ENCODE results near the gene PPFIBP2. TPM values are rescaled to one million over a fixed set of nuclear protein-coding genes. Genes with fewer than 3 reads are reported as not detected.

Gene PPFIBP2
- total and polyA plus RNA-seq, 2 of the 13 experiments (the other 11 are each of a cell fraction or from before 2014, with no cell fraction given) = 15.0 to 52.5 TPM

DNA sequence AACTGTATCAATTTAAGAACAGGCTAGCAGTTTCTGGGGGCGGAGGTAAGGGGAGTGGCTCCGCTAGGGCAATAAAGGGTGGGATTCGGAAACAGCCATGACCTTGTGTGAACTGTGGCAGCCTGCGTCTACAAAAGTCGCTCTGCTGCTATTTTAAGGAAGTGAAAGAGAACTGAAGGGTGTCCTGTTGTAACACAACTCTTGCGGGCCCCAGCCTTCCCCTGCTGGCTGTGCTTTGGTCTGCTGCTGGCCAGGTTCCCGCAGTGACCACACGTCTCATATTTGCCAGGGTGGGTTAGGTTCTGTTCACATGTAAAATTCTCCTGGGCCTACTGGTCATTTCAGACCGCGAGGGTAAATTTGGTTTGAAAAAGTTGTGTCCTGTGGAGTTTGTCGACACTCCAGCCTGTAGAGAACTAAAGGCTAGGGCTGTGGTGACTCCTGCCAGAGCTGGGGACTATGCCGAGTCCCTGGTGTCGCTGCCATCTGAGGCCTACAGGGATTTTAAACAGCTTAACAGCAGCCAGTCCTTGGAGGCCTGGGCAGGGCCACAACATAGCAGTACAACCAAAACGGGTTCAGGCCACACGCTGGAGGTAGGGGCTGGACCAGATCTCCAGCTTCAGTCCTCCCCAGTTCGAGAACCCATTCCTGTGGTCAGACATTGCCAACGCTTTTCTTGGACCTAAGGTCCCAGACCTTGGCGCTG lies 1.1 kb upstream of the PPFIBP2 start (continued):
- TF ChIP-seq CBX1 (IDR thresholded peaks at IDR 0.05; ENCODE audit: low read depth) (no peak), ZKSCAN1 (IDR thresholded peaks at IDR 0.05; ENCODE audit: low read length) (no peak), ZBTB38 (CRISPR knock-in tag; IDR thresholded peaks at IDR 0.05) (no peak), GABPA (IDR thresholded peaks at IDR 0.05; ENCODE audit: low read depth, low read length) (no peak), GABPA (CRISPR knock-in tag; IDR thresholded peaks at IDR 0.05; ENCODE audit: low read depth) (no peak)
- TF ChIP-seq, protein P1, sequence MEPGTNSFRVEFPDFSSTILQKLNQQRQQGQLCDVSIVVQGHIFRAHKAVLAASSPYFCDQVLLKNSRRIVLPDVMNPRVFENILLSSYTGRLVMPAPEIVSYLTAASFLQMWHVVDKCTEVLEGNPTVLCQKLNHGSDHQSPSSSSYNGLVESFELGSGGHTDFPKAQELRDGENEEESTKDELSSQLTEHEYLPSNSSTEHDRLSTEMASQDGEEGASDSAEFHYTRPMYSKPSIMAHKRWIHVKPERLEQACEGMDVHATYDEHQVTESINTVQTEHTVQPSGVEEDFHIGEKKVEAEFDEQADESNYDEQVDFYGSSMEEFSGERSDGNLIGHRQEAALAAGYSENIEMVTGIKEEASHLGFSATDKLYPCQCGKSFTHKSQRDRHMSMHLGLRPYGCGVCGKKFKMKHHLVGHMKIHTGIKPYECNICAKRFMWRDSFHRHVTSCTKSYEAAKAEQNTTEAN (CRISPR knock-in tag; conservative IDR thresholded peaks at IDR 0.05) = no peak

DNA sequence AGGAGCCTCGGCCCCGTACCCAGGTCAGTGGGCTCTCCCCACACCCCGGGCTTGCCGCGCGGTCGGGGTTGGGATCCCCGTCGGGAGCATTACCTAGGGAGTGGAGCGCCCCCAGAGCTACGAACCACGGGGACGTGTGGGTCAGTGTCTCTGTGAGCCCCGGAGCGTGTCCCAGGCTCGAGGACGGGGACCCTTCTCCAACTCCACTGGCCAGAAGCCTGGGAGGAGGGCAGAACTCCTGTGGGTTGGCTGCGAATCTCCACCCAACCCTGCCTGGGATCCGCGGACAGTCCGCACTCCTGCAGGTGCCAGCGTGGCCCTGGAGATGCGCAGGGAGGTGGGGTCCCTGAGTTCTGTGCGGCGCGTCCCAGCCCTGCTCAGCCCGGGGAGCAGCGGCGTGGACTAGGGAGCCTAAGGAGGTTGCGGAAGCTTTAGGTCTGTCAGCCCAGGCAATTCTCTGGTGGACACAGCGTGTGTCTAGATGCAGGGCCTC lies 346 bp downstream of the PPFIBP2 start:
- H3K36me3 ChIP-seq (replicated peaks in 1 of 2; ENCODE audit: control insufficient read depth in 1 of 2, insufficient read depth in 2 of 2, low read length in 2 of 2) = no peaks in the 10 kb centered on the region
- no CpG with 5 or more reads among the region's 31 CpGs for WGBS (ENCODE audit: low lambda C conversion rate)
- ATAC-seq (peak; percentile 59), DNase-seq (ENCODE audit: low spot score) (no peak), FAIRE-seq (no peak)
- no peaks in the 10 kb centered on the region for H3K9me3 ChIP-seq (ENCODE audit: low read length)
- no peak overlapping the region for H2AFZ ChIP-seq (ENCODE audit: low read length)
- CTCF ChIA-PET (ENCODE audit: low intra/inter-chr PET ratio, low total read pairs) = interaction anchor here (1.6 kb wide), 1 partner anchor 143 kb away, joined by 7 read pairs; no protein-coding TSS in a partner anchor
- no peaks in the 10 kb centered on the region; a peak in 2 of 5 replicates for H3K27me3 ChIP-seq (ENCODE audit: control insufficient read depth in 1 of 2, insufficient read depth in 2 of 2, low read length in 2 of 2)
- H3K4me2 ChIP-seq (ENCODE audit: low read depth, low read length) = peak overlapping the region; percentile 92
- H3K4me1 ChIP-seq (ENCODE audit: insufficient read depth, low read length) = peaks cover 48% of the 10 kb centered on the region
- peaks cover 2% of the 10 kb centered on the region for H3K79me2 ChIP-seq (ENCODE audit: insufficient read depth, low read length)
- peak overlapping the region; percentile 62 for H3K27ac ChIP-seq (ENCODE audit: extremely low read length, insufficient read depth, low read length)
- no TSS peak for BruUV-seq (replicated peaks)
- H4K20me1 ChIP-seq (ENCODE audit: insufficient read depth, low read length) = no peaks in the 10 kb centered on the region
- H3K4me3 ChIP-seq (replicated peaks in 1 of 3; ENCODE audit: insufficient read depth in 1 of 3, low read depth in 2 of 3, low read length in 3 of 3) = peak overlapping the region; percentile 65 to 93 (median 72)
- in situ Hi-C loops (cut with HindIII; ENCODE audit: extremely low pct_ligation_motif_present, low pct_unique_long_range_greater_than_20kb) (no loop called here), intact Hi-C loops (cut with micrococcal nuclease; ENCODE audit: unreplicated experiment) (no loop called here)
- H3K9ac ChIP-seq (ENCODE audit: insufficient read depth, low read depth, low read length) = peak overlapping the region; percentile 74
- POLR2A ChIA-PET = interaction anchor here (3.3 kb wide), 1 partner anchor 11 kb away, joined by 22 read pairs; no protein-coding TSS in a partner anchor
- no peak for TF ChIP-seq ZNF160 (CRISPR knock-in tag; IDR thresholded peaks at IDR 0.05)
- TF ChIP-seq, protein P2, sequence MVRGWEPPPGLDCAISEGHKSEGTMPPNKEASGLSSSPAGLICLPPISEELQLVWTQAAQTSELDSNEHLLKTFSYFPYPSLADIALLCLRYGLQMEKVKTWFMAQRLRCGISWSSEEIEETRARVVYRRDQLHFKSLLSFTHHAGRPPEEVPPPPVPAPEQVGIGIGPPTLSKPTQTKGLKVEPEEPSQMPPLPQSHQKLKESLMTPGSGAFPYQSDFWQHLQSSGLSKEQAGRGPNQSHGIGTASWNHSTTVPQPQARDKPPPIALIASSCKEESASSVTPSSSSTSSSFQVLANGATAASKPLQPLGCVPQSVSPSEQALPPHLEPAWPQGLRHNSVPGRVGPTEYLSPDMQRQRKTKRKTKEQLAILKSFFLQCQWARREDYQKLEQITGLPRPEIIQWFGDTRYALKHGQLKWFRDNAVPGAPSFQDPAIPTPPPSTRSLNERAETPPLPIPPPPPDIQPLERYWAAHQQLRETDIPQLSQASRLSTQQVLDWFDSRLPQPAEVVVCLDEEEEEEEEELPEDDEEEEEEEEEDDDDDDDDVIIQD (CRISPR knock-in tag; IDR thresholded peaks at IDR 0.05; ENCODE audit: low read depth) = no peak
- no peak for TF ChIP-seq RXRB (CRISPR knock-in tag; IDR thresholded peaks at IDR 0.05; ENCODE audit: borderline replicate concordance)
- no peak for TF ChIP-seq TEAD2 (CRISPR knock-in tag; IDR thresholded peaks at IDR 0.05)
- TF ChIP-seq, protein P3, sequence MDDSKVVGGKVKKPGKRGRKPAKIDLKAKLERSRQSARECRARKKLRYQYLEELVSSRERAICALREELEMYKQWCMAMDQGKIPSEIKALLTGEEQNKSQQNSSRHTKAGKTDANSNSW (CRISPR knock-in tag; IDR thresholded peaks at IDR 0.05; ENCODE audit: borderline replicate concordance) = no peak
- no peak for TF ChIP-seq NR2F6 (IDR thresholded peaks at IDR 0.05)
- no peak for TF ChIP-seq NR2F6 (CRISPR knock-in tag; IDR thresholded peaks at IDR 0.05)
- no peak for TF ChIP-seq ZNF850 (CRISPR knock-in tag; conservative IDR thresholded peaks at IDR 0.05)
- TF ChIP-seq POLR2AphosphoS2 (IDR thresholded peaks at IDR 0.05; ENCODE audit: low read depth, low read length) = no peak
- TF ChIP-seq CCAR2 (optimal IDR thresholded peaks at IDR 0.05; ENCODE audit: low read depth, low read length) = no peak
- no peak for TF ChIP-seq ZNF10 (CRISPR knock-in tag; IDR thresholded peaks at IDR 0.05; ENCODE audit: borderline replicate concordance, low read depth)
- TF ChIP-seq TOE1 (CRISPR knock-in tag; IDR thresholded peaks at IDR 0.05) = no peak
- TF ChIP-seq PAX8 (CRISPR knock-in tag; IDR thresholded peaks at IDR 0.05; ENCODE audit: borderline replicate concordance) = 0 out of 2 replicates have a peak, but pooled peaks have one; percentile 69
- TF ChIP-seq, protein P4, sequence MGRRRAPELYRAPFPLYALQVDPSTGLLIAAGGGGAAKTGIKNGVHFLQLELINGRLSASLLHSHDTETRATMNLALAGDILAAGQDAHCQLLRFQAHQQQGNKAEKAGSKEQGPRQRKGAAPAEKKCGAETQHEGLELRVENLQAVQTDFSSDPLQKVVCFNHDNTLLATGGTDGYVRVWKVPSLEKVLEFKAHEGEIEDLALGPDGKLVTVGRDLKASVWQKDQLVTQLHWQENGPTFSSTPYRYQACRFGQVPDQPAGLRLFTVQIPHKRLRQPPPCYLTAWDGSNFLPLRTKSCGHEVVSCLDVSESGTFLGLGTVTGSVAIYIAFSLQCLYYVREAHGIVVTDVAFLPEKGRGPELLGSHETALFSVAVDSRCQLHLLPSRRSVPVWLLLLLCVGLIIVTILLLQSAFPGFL (CRISPR knock-in tag; IDR thresholded peaks at IDR 0.05) = no peak
- TF ChIP-seq MXD4 (CRISPR knock-in tag; IDR thresholded peaks at IDR 0.05) = no peak
- 0 out of 2 replicates have a peak, but pooled peaks have one; percentile 11 for TF ChIP-seq ZMYM4 (CRISPR knock-in tag; IDR thresholded peaks at IDR 0.05)
